C4-2B (cell line): Measurements from ENCODE around the gene FAM89B.

Source experiments
- CTCF ChIP-seq: fragments of 450-650 bp; conservative IDR thresholded peaks from 2 replicates; pipeline ENCODE4 v1.5.1; 2017; ENCODE audit warnings: mild to moderate bottlenecking
- ZFX ChIP-seq: fragments of 450-650 bp; IDR thresholded peaks from 2 replicates; pipeline ENCODE4 v1.6.1; 2017

GRCh38 chr11:65617990-65618751, 45.8 kb downstream of the FAM89B start:
- TF ChIP-seq CTCF (no peak), ZFX (no peak)
